GM12872 (cell line): ENCODE data around the gene CYP27A1.

Source experiments
- TF ChIP-seq, protein P1 (sequence below): IDR thresholded peaks from 3 replicates; pipeline ENCODE4 v1.5.1; 2011; ENCODE audit warnings: low read depth, mild to moderate bottlenecking, low read length, moderate library complexity; ENCODE audit not compliant: insufficient read depth

Gene CYP27A1

DNA sequence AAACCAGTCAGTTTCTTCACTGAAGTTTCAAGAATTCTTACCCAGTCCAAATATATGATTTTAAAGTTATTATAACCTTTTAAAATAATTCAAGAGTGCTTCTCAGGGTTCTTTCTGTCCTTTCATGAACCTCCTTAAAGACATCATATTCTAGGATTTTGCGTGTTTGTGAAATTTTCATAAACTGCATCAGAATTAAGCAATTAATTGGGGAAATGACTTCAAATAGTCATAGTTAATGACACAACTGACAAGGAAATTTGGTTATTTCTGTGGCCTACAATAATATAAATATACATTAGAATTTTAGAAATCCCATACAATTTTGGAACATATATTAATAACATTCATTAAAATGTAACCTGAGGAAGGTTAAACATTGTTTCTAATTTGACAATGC, 10.5 kb downstream of the CYP27A1 start:
- TF ChIP-seq, protein P1, sequence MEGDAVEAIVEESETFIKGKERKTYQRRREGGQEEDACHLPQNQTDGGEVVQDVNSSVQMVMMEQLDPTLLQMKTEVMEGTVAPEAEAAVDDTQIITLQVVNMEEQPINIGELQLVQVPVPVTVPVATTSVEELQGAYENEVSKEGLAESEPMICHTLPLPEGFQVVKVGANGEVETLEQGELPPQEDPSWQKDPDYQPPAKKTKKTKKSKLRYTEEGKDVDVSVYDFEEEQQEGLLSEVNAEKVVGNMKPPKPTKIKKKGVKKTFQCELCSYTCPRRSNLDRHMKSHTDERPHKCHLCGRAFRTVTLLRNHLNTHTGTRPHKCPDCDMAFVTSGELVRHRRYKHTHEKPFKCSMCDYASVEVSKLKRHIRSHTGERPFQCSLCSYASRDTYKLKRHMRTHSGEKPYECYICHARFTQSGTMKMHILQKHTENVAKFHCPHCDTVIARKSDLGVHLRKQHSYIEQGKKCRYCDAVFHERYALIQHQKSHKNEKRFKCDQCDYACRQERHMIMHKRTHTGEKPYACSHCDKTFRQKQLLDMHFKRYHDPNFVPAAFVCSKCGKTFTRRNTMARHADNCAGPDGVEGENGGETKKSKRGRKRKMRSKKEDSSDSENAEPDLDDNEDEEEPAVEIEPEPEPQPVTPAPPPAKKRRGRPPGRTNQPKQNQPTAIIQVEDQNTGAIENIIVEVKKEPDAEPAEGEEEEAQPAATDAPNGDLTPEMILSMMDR = no peak

DNA sequence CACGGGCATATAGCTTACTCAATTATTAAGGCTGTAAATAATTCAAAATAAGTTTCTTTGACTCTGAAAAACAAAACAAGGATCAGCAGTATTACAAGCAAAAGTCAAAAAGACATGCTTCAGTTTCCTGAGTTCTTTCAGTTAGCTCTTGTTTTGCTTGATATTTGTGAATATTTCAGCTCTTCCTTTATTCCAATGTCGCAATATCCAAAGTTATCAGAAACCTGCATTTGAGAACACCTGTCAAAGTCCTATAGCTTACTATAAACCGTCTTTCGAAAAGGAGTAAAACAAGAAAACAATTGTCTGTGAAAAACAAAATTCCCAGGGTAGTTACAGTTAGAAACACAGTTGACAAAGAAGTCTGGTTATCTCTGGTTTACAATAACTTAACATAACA, 14.7 kb downstream of the CYP27A1 start:
- TF ChIP-seq, protein P1 = no peak

DNA sequence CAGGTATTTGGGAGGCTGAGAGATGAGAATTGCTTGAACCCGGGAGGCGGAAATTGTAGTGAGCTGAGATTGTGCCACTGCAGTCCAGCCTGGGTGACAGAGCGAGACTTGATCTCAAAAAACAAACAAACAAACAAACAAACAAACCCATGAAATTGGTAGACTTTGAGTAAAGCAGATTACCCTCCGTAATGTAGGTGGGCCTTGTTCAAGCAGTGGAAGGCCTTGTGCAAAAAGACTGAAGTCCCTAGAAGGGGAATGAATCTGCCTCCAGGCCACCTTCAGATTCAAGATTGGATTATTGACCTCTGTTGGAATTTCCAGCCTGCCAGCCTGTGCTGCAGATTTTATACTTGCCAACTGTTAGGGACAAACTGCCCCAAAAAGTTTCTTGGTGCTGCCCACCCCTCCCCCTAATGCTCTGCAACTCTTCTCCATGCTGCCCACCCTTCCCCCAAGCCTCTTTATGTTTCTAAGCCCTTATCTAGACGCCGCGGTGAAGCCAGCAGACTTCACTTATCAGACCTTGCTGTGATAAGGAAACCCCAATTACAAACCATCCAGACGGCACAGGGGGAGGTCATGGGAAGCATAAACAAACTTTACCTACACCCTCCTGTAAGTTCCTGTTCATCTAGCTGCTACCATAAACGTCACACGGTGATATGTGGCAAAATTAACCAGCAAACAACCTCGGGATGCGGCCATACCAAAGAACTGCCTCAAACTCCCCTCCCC, 17.0 kb downstream of the CYP27A1 start:
- TF ChIP-seq, protein P1 = no peak

DNA sequence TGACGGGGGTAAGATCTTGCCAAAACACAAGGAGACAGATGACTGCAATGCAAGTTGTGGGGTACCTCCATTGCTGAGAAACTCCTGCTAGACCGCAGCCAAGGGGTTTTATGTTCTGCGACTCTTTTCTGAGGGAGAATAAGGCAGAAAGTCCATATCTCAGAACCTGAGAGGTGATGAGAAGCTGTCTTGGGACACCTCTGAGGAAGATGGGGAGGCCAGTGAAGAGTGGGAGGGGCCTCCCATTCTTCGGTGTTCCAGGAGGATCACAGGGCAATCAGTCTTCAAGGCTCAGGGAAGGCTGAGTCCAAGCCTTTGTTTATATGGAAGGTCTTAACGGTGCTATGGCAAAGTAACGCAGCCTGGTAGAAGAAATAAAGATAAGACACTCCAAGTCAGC, 18.0 kb downstream of the CYP27A1 start:
- TF ChIP-seq, protein P1 = no peak

DNA sequence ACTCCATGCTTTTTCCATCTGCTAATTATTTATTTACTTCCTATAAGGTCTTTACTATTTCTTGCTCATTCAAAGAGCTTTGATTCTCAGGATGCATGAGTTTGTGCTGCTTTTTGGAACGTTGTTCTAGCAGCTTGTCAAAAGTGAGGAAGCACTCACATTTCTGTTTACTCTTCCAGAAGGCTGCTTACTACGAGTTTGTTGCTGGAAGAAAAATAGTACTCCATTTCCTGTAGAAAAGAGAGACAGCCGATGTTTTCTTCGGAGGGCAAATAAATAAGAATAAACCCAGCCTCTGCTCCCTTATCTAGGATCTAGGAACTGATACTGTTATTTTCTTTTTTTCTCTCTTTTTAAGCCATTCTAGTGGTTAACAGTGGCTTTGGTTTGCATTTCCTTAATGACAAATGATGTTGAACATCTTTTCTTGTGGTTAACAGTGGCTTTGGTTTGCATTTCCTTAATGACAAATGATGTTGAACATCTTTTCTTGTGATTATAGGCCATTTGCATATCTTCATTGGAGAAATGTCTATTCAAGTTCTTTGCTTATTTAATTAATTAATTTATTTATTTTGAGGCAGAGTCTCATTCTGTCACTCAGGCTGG, 20.5 kb downstream of the CYP27A1 start:
- TF ChIP-seq, protein P1 = no peak

DNA sequence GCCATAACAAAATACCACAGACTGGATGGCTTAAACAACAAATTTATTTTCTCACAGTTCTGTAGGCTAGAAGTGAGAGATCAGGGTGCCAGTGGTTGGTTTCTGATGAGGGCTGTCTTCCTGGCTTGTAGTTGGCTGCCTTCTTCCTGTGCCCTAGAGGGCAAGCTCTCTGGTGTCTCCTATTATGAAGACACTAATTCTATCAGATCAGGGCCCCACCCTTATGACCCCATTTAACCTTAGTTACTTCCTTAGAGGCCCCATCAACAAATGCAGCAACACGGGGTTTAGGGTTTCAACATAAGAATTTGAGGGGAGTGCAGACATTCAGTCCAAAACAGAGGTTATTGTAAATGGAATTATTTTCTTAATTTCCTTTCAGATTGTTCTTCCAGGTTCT, 22.9 kb downstream of the CYP27A1 start:
- TF ChIP-seq, protein P1 = no peak

DNA sequence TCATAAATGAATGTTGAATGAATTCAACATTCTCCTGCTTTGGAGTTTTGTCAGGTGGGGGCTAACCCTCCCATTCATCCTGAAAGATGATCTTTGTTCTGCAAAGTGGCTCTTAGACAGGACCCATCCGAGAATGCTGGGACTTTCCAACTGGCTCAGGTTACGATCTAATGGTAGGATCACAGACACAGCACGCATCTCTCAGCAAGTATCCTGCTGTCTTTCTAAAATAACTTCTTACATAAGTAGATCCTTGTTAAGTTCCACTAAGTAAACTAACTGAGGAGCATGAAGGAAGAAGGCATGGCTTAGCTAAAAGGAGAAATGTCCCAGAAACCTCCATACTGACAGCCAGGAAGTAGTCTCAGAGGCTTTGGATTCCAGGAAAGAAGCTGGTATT, 23.7 kb downstream of the CYP27A1 start:
- TF ChIP-seq, protein P1 = no peak
